HUDEP-2 (cell line): ENCODE measurements around the gene MGAT4A.
"Not testable (repeated sequence)": the region's sequence is repeated elsewhere in the genome, so short reads cannot be mapped to it uniquely, and the experiment has no call there.

Experiments
- DNase-seq, 76 experiments: peaks; one replicate each; lab custom pipeline; 2025; ENCODE audit not compliant: unreplicated experiment in 76 of 76; lab: John Stamatoyannopoulos, UW

MGAT4A gene

GRCh38 chr2:98608962-98609604 lies 121.8 kb downstream of the MGAT4A start:
- no peak for DNase-seq

DNA sequence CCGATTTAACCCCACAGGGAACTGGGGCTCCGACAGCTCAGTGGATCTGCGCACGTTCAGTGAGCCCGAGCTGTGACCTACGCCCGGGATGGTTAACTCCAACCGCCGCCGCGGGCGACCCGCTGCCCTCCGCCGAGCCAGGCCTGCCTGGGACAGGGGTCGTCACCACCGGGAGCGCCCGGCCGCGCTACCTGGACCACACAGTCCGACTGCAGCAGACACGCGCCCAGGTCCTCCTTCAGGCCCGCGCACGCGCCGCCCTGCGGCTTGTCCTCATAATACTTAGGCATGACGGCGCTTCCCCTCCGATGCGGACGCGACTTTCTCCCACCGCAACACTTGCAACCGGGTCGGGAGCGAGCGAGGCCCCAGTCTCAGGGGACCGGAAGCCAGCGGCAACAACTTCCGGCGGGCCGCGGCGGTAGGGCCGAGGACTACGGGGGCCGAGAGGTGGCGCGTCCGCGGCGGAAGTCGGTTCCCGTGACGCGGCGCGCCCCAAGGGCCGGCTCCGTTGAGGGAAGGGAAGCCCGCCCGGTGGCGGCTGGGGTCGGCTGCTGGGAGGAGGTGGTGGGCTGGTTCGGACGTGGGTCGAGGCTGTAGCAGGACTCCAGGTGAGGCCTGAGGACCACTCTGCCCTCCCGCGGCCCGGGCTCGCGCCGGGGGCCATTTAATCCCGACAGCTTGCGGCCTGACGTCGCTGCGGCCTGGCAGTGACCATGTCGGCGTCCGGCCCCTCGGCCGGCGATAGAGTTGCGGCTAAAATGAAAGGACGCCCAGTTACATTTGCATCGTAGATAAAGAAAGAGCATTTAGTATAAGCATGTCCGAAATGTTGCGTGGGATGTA lies 122.6 kb downstream of the MGAT4A start, which contains the start of the genes COA5 and UNC50:
Gene COA5, minus strand, starts transcription at position 397 of the 846 bp plus-strand sequence. Its CDS starts 107 bp downstream, at position 290.
Gene UNC50, plus strand, starts transcription at position 474 of the 846 bp plus-strand sequence. CDS start 1,171 bp downstream, outside the sequence.
- DNase-seq: peak in 73 of 76 experiments; percentile 20 to 85 (median 71)

GRCh38 chr2:98607741-98608115 lies 123.2 kb downstream of the MGAT4A start:
- DNase-seq: no peak

DNA sequence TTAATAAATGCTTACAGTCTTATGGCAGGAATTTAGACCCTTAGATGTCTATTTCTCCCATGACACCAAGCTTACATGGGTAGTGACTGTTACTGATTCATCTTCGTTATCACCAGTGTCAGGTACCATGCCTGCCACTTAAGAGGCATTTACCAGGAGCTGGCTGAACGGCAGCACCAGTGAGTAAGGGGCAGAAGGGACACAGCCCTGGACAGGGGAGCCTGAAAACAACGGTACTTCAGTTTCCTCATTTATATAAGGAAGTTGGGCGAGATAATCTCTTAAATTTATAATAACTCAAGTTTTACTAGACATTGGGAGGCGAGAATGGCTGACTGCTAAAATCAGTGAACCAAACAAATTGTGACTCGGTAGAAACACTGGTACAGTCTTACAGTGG lies 123.8 kb downstream of the MGAT4A start:
- DNase-seq: no peak

- DNase-seq: no peak
Measured at GRCh38 chr2:98606431-98606830, 124.5 kb downstream of the MGAT4A start.

GRCh38 chr2:98605076-98605475 lies 125.9 kb downstream of the MGAT4A start:
- no peak for DNase-seq

GRCh38 chr2:98604547-98604946 lies 126.4 kb downstream of the MGAT4A start:
- DNase-seq: no peak

DNA sequence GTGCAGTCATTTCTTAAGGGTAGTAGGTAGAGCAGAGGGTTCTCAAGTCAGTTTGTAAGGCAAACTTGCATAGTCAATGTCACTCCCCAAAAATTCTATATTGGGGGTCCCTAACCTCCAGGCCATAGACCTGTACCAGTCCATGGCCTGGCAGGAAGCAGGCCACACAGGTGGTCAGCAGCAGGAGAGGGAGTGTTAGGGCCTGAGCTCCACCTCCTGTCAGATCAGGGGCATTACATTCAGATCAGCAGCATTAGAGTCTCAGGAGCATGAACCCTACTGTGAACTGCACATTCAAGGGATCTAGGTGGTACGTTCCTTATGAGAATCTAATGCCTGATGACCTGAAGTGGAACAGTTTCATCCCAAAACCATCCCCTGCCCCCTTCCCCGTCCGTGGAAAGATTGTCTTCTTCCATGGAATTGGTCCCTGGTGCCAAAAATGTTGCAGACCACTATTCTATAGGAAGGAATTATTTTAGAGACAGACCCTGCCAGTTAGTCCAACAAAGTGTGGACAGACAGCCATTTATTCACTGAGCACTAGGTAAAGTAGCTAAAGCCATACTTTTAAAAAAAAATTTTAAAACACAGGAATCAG lies 129.3 kb downstream of the MGAT4A start:
- peak in 14 of 76 experiments; percentile 4 to 44 (median 17) for DNase-seq

DNA sequence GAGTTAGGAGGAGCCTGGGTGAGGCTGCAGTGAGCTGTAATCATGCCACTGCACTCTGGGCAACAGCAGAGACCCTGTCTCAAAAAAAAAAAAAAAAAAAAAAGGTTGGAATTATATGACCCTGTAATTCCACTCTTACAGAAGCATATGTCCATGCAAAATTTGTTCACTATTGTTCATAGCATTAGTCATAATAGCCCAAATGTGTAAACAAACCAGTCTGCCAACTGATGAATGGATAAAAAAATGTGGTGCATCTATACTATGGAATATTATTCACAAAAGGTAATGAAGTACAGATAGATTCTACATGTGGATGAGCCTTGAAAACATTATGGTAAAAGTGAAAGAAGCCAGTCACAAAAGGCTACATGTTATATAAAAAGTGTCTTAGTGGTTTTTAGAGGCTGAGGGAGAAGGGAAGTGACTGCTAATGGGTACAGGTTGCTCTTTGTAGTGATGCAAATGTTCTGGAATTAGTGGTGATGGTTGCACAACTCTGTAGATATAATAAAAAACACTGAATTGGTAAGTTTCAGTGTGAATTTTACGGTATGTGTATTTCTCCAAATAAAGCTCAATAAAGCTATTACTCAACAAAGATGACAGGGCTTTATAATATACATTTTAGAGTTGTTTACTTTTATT lies 132.0 kb downstream of the MGAT4A start:
- no peak for DNase-seq

DNA sequence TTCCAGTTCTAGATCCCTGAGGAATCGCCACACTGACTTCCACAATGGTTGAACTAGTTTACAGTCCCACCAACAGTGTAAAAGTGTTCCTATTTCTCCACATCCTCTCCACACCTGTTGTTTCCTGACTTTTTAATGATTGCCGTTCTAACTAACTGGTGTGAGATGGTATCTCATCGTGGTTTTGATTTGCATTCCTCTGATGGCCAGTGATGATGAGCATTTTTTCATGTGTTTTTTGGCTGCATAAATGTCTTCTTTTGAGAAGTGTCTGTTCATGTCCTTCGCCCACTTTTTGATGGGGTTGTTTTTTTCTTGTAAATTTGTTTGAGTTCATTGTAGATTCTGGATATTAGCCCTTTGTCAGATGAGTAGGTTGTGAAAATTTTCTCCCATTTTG lies 136.3 kb downstream of the MGAT4A start:
- DNase-seq: not testable (repeated sequence)

DNA sequence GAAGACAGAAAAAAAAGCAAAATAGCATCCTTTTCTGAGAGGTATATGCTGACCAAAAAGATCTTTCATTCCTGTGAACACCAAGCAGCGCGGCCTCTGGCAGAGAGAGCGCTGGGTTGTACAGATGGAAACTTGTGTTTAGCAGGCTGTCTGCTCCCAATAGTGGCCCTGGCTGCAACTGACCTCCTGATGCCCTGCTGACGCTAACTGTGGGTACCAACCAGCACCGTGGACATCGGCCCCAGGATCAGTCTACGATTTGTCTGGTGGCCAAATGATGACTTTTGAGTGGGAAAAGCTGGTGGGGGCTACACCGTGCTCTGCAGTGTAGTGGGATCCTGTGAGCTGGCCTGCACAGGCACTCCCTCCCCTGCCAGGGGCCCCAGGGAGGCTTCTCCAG lies 138.4 kb downstream of the MGAT4A start:
- DNase-seq: no peak

GRCh38 chr2:98589489-98589888 lies 141.4 kb downstream of the MGAT4A start:
- no peak for DNase-seq

- no peak for DNase-seq
Measured at GRCh38 chr2:98588880-98589431, 142.0 kb downstream of the MGAT4A start.

GRCh38 chr2:98586551-98587140 lies 144.3 kb downstream of the MGAT4A start:
- no peak for DNase-seq

- DNase-seq: no peak
Measured at GRCh38 chr2:98585386-98585785, 145.5 kb downstream of the MGAT4A start.

DNA sequence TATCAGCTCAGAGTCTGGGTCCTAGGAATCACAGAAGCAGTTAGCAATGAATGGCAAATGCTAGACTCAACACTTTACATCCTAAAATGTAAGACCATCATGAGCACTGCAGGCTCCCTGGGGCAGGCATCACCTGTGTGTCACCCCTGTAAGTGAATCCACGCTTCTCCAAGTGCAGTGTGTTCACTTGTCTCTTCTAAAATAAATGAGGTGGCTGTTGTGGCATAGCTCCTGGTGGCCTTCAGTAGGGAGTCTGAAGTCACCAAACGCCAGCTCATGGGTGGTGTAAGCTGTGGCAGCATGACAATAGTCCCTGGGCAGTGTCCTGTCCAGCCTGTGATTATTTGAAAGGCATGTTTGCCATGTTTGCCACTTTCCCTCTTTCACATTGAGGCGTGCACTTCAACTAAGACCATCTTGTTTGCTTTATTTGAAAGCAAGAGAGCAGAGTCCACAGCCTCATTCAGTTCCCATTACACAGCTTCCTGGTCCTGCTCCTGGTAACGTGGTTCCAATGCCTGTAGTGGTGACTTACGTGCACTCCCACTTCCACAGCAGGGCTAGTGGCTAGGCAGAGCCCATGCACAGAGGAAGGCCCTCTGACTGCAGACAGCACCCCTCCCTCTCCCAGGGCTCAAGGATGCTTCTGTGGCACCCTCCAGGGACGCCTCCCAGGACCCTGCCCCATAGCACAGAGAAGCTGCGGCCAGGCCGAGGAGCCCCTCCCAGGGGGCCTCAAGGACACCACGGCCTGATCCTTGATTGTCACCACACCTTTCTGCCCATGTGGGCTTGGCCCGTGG lies 146.9 kb downstream of the MGAT4A start:
- DNase-seq: no peak

- no peak for DNase-seq
Measured at GRCh38 chr2:98583276-98583675, 147.7 kb downstream of the MGAT4A start.

DNA sequence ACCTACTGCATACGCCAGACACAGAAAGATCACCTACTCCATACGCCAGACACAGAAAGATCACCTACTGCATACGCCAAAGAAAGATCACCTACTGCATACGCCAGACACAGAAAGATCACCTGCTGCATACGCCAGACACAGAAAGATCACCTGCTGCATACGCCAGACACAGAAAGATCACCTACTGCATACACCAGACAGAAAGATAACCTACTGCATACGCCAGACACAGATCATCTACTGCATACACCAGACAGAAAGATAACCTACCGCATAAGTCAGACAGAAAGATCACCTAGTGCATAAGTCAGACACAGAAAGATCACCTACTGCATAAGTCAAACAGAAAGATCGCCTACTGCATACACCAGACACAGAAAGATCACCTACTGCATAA lies 148.4 kb downstream of the MGAT4A start:
- no peak for DNase-seq

- DNase-seq: no peak
Measured at GRCh38 chr2:98580656-98581284, 150.2 kb downstream of the MGAT4A start.
